ENCODE results near the gene FAM53C.

The FAM53C gene

GRCh38 chr5:138353560-138354080, 15.6 kb downstream of the FAM53C start:
- TF ChIP-seq TEAD4 (IDR thresholded peaks at IDR 0.05) (no peak), YY1 (IDR thresholded peaks at IDR 0.05; ENCODE audit: low read depth) (no peak), TCF12 (IDR thresholded peaks at IDR 0.05; ENCODE audit: low read depth) (no peak), EGR1 (IDR thresholded peaks at IDR 0.05) (no peak), TAF1 (IDR thresholded peaks at IDR 0.05; ENCODE audit: low read depth) (no peak), EP300 (IDR thresholded peaks at IDR 0.05; ENCODE audit: borderline replicate concordance) (no peak), ZBTB7A (IDR thresholded peaks at IDR 0.05; ENCODE audit: low read depth) (no peak), RAD21 (IDR thresholded peaks at IDR 0.05; ENCODE audit: low read depth) (no peak), CREB1 (IDR thresholded peaks at IDR 0.05; ENCODE audit: low read depth) (no peak), FOXM1 (IDR thresholded peaks at IDR 0.05; ENCODE audit: borderline replicate concordance, low read depth) (no peak), CEBPB (IDR thresholded peaks at IDR 0.05) (no peak), USF1 (IDR thresholded peaks at IDR 0.05) (no peak), NFIC (IDR thresholded peaks at IDR 0.05) (no peak)
- TF ChIP-seq, protein P1, sequence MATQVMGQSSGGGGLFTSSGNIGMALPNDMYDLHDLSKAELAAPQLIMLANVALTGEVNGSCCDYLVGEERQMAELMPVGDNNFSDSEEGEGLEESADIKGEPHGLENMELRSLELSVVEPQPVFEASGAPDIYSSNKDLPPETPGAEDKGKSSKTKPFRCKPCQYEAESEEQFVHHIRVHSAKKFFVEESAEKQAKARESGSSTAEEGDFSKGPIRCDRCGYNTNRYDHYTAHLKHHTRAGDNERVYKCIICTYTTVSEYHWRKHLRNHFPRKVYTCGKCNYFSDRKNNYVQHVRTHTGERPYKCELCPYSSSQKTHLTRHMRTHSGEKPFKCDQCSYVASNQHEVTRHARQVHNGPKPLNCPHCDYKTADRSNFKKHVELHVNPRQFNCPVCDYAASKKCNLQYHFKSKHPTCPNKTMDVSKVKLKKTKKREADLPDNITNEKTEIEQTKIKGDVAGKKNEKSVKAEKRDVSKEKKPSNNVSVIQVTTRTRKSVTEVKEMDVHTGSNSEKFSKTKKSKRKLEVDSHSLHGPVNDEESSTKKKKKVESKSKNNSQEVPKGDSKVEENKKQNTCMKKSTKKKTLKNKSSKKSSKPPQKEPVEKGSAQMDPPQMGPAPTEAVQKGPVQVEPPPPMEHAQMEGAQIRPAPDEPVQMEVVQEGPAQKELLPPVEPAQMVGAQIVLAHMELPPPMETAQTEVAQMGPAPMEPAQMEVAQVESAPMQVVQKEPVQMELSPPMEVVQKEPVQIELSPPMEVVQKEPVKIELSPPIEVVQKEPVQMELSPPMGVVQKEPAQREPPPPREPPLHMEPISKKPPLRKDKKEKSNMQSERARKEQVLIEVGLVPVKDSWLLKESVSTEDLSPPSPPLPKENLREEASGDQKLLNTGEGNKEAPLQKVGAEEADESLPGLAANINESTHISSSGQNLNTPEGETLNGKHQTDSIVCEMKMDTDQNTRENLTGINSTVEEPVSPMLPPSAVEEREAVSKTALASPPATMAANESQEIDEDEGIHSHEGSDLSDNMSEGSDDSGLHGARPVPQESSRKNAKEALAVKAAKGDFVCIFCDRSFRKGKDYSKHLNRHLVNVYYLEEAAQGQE (IDR thresholded peaks at IDR 0.05; ENCODE audit: low read depth), result no peak
- TF ChIP-seq, protein P2, sequence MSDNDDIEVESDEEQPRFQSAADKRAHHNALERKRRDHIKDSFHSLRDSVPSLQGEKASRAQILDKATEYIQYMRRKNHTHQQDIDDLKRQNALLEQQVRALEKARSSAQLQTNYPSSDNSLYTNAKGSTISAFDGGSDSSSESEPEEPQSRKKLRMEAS (IDR thresholded peaks at IDR 0.05), result no peak

DNA sequence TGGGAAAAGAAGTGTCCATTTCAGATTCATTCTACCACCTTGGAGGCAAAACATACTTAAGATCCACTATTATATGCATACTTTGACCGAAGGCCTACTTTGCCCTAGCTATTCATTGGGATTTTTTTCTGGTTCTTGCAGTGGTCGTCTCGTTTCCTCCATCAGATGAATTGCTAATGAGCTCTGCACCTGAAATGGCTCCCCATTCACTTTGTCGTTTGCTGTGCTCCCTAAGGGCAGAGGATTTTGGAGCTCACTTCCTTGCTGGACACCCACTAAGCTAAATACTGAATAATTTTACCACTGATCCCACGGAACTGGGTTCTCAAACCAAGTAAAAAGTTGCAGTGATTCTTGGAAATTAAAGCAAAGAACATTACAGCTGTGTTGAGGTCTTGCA, 16.3 kb downstream of the FAM53C start:
- TF ChIP-seq EGR1 (IDR thresholded peaks at IDR 0.05) (no peak), EP300 (IDR thresholded peaks at IDR 0.05; ENCODE audit: borderline replicate concordance) (no peak), TCF12 (IDR thresholded peaks at IDR 0.05; ENCODE audit: low read depth) (no peak), RAD21 (IDR thresholded peaks at IDR 0.05; ENCODE audit: low read depth) (no peak), ZBTB7A (IDR thresholded peaks at IDR 0.05; ENCODE audit: low read depth) (no peak), FOXM1 (IDR thresholded peaks at IDR 0.05; ENCODE audit: borderline replicate concordance, low read depth) (no peak), CEBPB (IDR thresholded peaks at IDR 0.05) (no peak), NFIC (IDR thresholded peaks at IDR 0.05) (no peak)
- TF ChIP-seq, protein P2 (IDR thresholded peaks at IDR 0.05), result no peak

- TF ChIP-seq, protein P2 (IDR thresholded peaks at IDR 0.05), result peak; percentile 80; the same call in 1 of the 2 replicates
- no peak for TF ChIP-seq EP300 (IDR thresholded peaks at IDR 0.05; ENCODE audit: borderline replicate concordance)
Measured at GRCh38 chr5:138354926-138355378, 16.9 kb downstream of the FAM53C start.

GRCh38 chr5:138359621-138360020, 21.6 kb downstream of the FAM53C start:
- no peak for TF ChIP-seq USF1 (IDR thresholded peaks at IDR 0.05)
- TF ChIP-seq, protein P1 (IDR thresholded peaks at IDR 0.05; ENCODE audit: low read depth), result no peak

DNA sequence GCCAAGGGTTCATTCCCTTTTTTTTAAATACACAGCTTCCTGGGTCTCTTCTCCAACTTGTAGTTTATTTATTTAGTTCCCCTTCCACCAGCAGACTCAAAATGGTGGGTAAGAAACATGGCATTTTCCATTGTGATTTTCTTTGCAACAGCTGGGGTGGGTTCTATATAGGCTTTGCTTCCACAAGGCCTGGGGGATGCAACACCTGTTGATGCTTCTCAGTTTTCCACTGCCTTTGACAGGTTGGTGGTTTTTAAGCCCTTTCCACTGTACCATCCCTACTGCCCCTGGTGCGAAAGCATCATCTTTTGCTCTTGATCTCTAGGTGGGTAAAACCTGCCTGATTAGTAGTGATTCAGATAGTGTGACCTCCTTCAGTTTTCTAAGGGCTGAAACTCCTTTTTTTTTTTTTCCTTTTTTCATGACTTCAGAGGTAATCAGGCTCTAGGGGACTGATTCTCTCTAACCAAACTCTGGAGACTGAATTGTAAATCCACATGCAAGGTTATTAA, 22.9 kb downstream of the FAM53C start:
- no peak for TF ChIP-seq TCF12 (IDR thresholded peaks at IDR 0.05; ENCODE audit: low read depth)
- TF ChIP-seq TAF1 (IDR thresholded peaks at IDR 0.05; ENCODE audit: low read depth), result no peak

DNA sequence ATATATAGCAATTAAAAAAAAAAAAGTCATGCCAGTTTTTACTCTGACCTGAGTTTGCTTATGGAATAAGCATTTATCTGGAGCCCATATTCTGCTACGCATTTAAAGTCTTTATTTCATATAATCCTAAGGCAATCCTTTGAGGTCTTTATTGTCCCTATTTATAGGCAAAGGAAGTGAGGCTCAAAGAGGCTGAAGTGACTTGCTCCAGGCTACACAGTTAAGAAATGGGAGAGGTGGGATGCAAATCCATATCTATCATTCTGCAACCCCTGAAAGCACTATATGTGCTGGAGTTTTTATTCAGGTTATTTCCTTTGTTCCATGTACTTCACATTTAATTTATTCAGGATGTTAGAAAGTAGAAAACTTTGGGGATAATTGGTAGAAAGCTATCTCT, 26.5 kb downstream of the FAM53C start:
- TF ChIP-seq EGR1 (IDR thresholded peaks at IDR 0.05) (no peak), TEAD4 (IDR thresholded peaks at IDR 0.05) (no peak), TAF1 (IDR thresholded peaks at IDR 0.05; ENCODE audit: low read depth) (no peak), CREB1 (IDR thresholded peaks at IDR 0.05; ENCODE audit: low read depth) (no peak), YY1 (IDR thresholded peaks at IDR 0.05; ENCODE audit: low read depth) (no peak), USF1 (IDR thresholded peaks at IDR 0.05) (no peak), RAD21 (IDR thresholded peaks at IDR 0.05; ENCODE audit: low read depth) (no peak), CEBPB (IDR thresholded peaks at IDR 0.05) (no peak), TCF12 (IDR thresholded peaks at IDR 0.05; ENCODE audit: low read depth) (no peak), FOXM1 (IDR thresholded peaks at IDR 0.05; ENCODE audit: borderline replicate concordance, low read depth) (no peak), ZBTB7A (IDR thresholded peaks at IDR 0.05; ENCODE audit: low read depth) (no peak), NFIC (IDR thresholded peaks at IDR 0.05) (no peak), EP300 (IDR thresholded peaks at IDR 0.05; ENCODE audit: borderline replicate concordance) (no peak)
- TF ChIP-seq, protein P1 (IDR thresholded peaks at IDR 0.05; ENCODE audit: low read depth), result no peak
- TF ChIP-seq, protein P2 (IDR thresholded peaks at IDR 0.05), result no peak
